NCI-H2081 (cell line): ENCODE results near the gene PAN3.

Experiments
- DNase-seq, 2 experiments: peaks; one replicate each; lab custom pipeline; 2025; lab: John Stamatoyannopoulos, UW

The PAN3 gene

GRCh38 chr13:28301839-28302238 lies 163.5 kb downstream of the PAN3 start:
- DNase-seq = no peak

- no peak for DNase-seq
Measured at GRCh38 chr13:28306325-28306724, 168.0 kb downstream of the PAN3 start.

GRCh38 chr13:28313579-28313978 lies 175.2 kb downstream of the PAN3 start:
- DNase-seq = no peak

GRCh38 chr13:28314879-28315278 lies 176.5 kb downstream of the PAN3 start:
- DNase-seq = no peak

- no peak for DNase-seq
Measured at GRCh38 chr13:28316129-28316528, 177.8 kb downstream of the PAN3 start.

- no peak for DNase-seq
Measured at GRCh38 chr13:28316836-28317235, 178.5 kb downstream of the PAN3 start.

- no peak for DNase-seq
Measured at GRCh38 chr13:28318496-28318895, 180.2 kb downstream of the PAN3 start.

- no peak for DNase-seq
Measured at GRCh38 chr13:28319528-28319927, 181.2 kb downstream of the PAN3 start.

- no peak for DNase-seq
Measured at GRCh38 chr13:28320209-28320608, 181.9 kb downstream of the PAN3 start.

GRCh38 chr13:28320884-28321574 lies 182.7 kb downstream of the PAN3 start:
- peak; percentile 7 to 43 for DNase-seq

GRCh38 chr13:28321756-28322155 lies 183.4 kb downstream of the PAN3 start:
- no peak for DNase-seq

- DNase-seq = no peak
Measured at GRCh38 chr13:28322256-28322905, 184.0 kb downstream of the PAN3 start.

GRCh38 chr13:28324181-28324789 lies 185.9 kb downstream of the PAN3 start:
- peak; percentile 28 to 38 for DNase-seq

GRCh38 chr13:28325022-28325421 lies 186.7 kb downstream of the PAN3 start:
- DNase-seq = no peak

GRCh38 chr13:28326056-28326455 lies 187.7 kb downstream of the PAN3 start:
- DNase-seq = no peak

- DNase-seq = no peak
Measured at GRCh38 chr13:28327373-28328270, 189.3 kb downstream of the PAN3 start.

- no peak for DNase-seq
Measured at GRCh38 chr13:28328271-28328607, 189.9 kb downstream of the PAN3 start.

- no peak for DNase-seq
Measured at GRCh38 chr13:28329395-28330158, 191.2 kb downstream of the PAN3 start.

GRCh38 chr13:28333204-28333881 lies 195.0 kb downstream of the PAN3 start:
- no peak for DNase-seq

GRCh38 chr13:28336193-28336657 lies 197.9 kb downstream of the PAN3 start:
- no peak for DNase-seq
